HG03135 (cell line): ENCODE results near the gene AACS.

Experiments used
- ATAC-seq: cut with Tn5 transposase; IDR thresholded peaks from one replicate; pipeline ENCODE4 v1.9.1; 2021; ENCODE audit warnings: mild to moderate bottlenecking, moderate library complexity; ENCODE audit not compliant: unreplicated experiment

Gene AACS

DNA sequence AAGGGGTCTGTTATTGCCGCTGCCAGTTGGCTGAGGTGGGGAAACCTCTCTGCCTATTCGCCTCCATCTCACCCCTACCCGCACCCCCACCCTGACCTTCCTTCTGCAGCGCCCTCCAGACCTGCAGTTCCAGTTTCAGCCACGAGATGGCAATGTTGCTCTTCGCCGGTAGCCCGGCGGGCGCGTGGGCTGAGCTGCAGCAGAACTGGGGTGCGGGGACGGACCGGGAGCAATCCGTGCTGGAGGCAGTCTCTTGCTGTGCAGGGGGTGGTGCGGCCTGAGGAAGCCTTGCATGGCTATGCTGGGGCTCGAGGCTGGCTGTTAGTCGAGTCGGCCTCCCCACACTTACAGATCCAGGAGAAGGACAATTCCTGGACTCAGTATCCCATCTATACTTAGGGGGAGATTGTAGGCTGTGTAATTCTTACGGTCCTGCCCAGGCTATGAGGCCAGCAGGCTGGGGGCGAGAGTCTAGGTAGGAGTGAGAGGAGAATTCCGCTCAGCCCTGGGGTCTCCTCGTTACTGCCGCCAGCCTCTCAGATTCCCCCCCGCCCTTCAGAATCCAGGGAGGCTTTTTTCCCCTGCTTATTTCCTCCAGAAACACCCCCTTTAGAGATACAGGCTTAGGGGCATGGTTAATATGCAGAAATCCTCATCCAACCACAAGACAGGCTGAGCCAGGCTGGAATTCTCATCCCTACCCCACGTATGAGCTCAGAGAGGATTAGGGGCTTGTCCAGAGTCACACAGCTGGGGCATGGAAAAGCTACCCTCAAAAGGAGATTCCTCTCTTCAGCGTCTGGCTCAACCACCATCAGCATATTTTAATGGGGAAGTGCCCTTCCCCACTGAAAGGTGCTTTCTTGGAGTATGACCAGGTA is 118.2 kb downstream of the AACS start:
- peak; percentile 61 for ATAC-seq

DNA sequence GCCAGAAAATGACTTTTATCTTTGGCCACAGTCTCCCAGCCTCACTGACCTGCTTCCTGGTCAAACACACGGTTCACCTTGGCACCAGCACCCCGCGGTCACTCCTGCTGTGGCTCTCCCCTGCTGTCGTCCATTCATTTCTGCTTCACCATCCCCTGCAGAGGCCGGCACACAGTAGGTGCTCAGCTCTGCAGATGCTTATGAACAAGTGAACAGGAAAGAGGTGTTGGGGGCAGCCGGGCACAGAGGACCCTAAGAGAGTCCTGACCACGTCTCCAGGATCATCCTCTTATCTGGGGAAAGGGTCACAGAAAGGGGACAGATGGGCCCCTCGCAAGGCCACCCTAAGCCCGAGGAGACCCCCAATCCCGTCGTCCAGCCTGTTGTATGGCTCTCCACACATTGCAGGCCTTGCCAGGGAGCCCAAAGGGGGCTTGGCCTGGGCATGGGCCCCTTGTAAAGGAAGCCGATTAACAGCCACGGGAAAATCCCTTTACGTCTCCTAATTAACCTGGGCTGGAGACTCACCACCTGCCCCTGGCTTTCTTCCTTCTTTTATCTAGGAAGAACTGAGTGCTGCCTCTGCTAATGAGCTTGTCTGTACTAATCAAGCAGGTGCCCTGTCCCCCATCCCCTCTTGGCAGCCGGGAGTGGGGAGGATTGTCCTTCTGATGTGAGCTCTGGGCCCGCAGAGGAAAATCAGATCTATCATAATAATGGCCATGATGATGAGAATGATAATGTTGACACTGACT is 119.2 kb downstream of the AACS start:
- ATAC-seq: no peak

DNA sequence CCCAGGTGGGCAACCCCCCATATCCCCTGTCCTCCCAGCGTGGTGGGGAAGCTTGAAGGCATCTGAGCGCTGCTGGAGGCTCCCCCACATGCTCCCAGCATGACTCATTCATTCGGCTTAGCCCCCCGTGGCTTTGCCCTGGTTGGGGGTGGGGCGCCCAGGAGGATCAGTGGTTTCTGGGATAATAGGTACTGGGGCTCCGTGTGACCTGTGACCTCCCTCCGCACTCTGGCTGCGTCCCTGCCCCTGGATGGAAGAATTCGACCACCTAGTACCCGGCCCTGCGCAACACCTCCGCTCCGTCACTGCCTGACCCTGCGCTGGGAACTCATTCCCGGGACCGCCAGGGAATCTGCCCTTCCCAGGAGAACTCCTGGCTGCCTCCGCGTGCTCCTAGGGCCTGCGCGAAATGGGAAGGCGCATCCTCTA is 120.1 kb downstream of the AACS start:
- no peak for ATAC-seq

DNA sequence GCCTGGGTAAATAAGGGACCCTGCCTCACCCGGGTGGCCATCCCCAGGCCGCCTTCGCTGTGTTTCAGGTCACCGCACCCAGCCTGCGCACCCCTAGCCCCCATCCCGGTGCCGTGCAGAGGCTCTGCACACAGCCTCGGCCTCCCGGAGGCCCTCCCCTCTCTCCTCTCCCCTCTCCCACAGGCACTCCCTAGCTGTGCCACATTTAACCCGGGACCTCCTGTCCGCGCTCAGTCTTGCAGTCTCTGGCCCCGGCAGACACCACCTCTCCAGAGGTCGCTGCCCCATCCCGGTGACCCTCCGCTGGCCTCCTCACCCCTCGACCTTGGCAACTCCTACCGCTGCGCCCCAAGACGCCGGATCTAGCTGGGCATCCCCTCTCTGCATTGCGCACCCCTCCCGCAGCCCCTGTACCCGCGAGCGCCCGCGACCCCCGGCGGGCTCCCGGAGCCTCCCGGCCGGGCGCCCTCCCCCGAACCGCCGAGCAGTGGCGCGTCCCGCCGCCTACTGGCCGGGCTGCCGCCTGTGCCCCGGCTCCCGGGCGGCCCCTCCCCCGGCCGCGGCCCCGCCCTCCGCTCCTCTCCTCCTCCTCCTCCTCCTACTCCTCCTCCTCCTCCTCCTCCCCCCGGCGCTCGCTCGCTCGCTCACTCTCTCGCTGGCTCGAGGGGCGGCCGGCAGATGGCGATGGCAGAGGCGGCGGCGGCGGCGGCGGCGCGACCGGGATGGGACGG is 120.7 kb downstream of the AACS start, which contains the start of gene TMEM132B:
TSS of gene TMEM132B (plus strand) at position 647 of the 731 bp plus-strand sequence.
- ATAC-seq: no peak

DNA sequence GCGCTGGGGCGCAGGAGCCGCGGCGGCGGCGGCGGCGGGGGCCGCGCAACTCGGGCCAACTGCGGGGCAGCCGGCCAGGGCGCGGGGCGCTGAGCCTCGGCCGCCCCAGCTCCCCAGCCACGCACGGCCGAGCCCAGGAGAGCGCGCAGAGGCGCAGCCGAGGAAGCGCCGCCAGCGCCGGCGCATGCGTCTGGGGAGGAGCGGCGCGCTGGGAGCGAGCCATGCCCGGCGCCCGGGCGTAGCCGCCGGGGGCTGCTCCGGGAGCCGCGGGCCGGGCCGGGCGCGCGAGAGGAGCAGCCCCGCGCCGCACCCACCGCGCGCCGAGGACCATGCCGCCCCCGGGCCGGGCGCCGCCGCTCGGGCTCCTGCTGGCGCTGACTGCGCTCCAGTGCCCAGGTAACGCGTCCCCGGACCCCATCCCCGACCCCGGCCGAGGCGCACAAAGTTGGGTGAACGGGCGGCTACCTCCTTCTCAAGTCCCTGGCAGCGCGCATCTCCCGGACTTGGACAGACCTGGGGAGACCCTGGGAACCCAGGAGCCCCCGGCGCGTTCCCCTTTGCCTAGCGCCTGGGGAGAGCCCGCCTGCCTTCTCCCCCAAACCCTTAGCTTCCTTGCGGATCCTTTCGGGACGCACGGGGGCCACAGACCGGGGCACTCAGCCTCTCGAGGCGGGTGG is 121.4 kb downstream of the AACS start:
- ATAC-seq: no peak

DNA sequence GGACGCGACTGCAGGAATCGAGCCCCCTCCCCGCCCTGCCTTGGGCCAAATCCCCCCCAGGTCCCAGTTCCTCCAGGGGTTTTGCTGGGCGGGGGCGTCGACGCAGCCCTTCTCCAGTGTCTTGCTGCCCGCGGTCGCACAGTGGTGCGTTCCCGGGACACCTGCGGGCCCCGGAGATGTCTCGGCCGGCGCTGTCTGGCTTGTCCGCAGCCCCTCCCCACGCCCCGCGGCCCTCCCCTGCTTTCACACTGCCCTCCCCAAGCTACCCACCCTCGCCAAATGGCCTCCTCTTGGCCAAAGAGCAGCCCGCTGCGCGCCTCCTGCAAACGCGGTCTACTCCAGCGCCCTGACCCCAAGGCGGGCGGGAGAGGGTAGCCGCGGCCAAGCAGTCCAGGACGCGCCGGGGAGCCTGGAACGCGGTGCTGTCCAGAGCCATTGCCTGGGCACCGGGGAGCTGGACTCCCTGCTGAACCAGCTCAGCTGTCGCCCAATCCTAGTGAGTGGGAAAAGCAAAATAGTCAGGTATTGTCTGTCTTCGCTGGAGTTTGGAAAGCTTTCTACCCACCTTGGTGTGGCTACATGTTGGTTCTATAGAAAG is 122.0 kb downstream of the AACS start:
- ATAC-seq: no peak

DNA sequence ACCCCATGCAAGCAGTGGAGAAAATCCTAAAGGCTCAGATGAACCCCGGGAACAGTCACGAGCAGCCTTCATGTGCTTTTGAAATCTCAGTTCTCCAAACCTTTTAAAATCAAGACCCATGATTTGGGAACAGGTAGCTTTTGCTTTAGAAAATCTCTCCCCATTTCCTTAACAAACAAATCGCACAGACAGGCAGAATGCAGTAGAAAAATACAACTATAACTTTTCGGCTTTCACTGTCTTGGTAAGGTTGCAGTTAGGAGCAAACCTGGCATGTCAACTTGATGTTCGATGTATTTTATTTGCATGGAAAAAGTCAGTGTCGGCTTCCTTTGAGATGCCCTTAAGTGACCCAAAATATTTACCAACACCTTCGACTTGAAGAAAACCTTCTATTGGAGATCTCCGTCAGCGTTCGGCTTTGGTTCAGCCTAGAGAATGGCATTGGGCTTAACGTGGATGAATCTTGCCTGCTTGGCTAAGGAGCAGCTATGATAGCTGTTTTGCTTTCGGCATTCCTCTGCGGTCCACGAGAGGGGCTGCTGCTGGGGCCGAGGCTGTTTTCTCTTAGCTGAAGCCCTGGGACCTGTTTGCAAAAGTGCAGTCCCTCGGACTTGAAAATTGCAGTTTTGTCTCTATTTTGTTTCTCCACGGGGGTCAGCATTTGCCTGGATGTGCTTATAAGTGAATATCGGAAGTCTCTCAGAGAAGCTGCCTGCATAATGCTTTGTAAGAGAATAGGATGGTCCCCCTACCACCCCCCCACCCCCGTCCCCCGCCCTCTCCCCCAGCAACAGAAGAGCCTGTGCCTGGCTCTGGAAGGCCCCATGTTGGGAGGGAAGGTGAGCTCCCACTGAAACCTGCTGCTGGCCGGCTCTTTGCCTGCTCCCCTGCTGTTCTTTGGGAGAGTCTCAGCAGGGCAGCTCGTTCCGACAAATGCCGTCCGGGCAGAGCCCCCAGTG is 122.8 kb downstream of the AACS start:
- no peak for ATAC-seq

DNA sequence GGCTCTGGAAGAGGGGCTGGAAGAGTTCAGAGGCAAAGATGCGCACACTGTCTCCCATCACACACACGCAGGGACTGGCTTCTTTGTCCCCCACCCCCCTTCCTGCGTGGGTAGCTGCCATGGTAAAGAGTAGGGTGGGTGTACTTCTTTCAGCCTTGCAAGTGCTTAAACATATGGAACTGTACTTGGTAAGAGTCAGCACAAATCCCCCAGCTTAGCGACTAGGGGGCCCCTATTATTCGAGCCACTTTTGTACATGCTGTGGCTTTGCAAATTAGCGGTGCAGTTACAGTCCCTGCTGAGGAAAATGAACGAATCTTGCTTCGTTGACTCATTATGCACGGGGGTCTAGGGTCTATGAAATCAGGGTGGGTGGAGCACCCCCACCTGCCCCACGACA is 123.8 kb downstream of the AACS start:
- ATAC-seq: no peak

DNA sequence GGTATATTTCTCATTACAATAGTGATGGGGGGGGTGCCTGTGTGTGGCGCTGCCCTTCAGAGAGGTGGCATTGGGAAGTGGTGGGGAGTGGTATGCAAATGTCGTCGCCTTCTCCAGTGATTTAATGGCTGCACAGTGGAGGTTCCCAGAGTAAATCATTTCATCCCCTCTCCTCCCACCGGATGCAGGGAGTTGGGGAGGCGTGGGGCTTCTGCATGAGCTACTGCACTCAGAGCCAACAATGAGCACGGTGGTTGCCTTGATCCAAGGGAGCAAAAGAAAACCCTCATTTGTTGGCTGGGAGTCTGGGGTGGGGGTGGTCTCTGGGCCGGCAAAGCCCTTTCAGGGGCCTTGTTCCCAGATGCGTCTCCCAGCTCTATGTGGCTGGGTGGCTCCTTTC is 124.3 kb downstream of the AACS start:
- ATAC-seq: no peak

DNA sequence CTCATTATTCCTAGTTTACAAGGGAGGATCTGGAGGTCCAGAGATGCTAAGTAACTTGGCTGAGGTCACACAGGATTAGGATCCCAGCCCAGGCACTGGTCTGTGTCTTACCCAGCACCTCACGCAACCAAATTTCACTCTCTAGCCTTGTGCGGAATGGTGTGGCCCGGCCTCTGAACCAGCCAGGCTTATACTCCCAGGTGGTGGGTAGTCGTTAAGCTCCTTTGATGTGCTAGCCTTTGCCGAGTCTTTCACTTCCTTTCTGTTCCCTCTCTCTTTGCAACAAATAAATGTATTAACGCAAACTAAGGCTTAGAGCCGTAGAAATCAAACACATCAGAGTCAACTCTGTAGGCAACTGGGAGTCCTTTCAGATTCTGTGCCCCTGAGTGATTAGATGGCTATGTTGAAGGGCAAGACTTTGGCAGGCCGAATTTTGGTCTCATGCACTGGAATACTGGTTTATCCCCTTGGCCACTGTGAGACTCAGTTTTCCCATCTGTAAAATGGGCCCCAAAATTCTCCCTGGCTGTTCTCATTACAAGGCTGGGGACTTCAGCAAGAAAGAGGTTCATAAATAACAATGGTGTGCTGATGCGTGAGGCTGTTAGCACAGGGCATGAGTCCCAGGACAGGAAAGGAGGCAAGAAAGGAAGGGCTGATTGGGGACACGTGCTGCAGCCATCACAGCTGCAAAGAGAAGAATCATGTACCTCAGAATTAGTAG is 126.3 kb downstream of the AACS start:
- ATAC-seq: no peak

DNA sequence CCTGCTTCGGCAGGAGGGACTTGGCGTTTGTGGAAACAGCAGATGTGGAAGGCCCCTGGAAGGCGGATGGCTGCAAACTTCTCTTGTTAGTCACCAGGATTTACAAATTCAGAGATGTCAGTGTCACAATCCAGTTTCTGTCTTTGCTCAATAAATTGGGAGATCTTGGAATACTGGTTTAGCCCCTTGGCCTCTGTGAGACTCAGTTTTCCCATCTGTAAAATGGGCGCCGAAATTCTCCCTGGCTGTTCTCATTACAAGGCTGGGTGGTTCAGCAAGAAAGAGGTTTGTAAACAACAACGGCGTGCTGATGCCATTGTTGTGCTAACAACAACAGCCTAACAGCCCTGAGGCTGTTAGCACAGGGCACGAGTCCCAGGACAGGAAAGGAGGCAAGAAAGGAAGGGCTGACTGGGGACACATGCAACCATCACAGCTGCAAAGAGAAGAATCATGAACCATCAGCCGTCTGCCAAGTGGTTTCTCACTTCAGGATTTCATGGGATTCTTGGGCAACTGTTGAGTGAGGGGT is 127.5 kb downstream of the AACS start:
- ATAC-seq: no peak
